ENCODE measurements around the gene EPHA8.

EPHA8 gene

GRCh38 chr1:22651941-22652856, 88.9 kb downstream of the EPHA8 start:
- DNase-seq = no peak

GRCh38 chr1:22652881-22653316, 89.6 kb downstream of the EPHA8 start, which contains the start of gene C1QB:
TSS of gene C1QB (plus strand) at chr1:22653236. CDS start at chr1:22659463, 6,227 bp downstream.
- no peak for DNase-seq

All from NCI-H1436 (cell line).